HG02759 (cell line): Measurements from ENCODE around the gene MYCN.
"Not testable (repeated sequence)": the region's sequence is repeated elsewhere in the genome, so short reads cannot be mapped to it uniquely, and the experiment has no call there.

Experiments used
- ATAC-seq: cut with Tn5 transposase; IDR thresholded peaks from one replicate; pipeline ENCODE4 v1.9.1; 2021; ENCODE audit warnings: mild to moderate bottlenecking, moderate library complexity; ENCODE audit not compliant: unreplicated experiment

MYCN gene

GRCh38 chr2:15942711-15943345, 2.5 kb downstream of the MYCN start:
- no peak for ATAC-seq

GRCh38 chr2:15943378-15944280, 3.3 kb downstream of the MYCN start:
- ATAC-seq, result no peak

GRCh38 chr2:15944325-15945017, 4.1 kb downstream of the MYCN start:
- ATAC-seq, result no peak

- ATAC-seq, result no peak
Observed at GRCh38 chr2:15945909-15946705, 5.8 kb downstream of the MYCN start.

- no peak for ATAC-seq
Observed at GRCh38 chr2:15946983-15947382, 6.6 kb downstream of the MYCN start.

GRCh38 chr2:15947431-15947830, 7.1 kb downstream of the MYCN start:
- ATAC-seq, result no peak

- no peak for ATAC-seq
Observed at GRCh38 chr2:15948704-15948957, 8.3 kb downstream of the MYCN start.

GRCh38 chr2:15949126-15949525, 8.8 kb downstream of the MYCN start:
- ATAC-seq, result no peak

GRCh38 chr2:15949551-15949950, 9.2 kb downstream of the MYCN start:
- no peak for ATAC-seq

- no peak for ATAC-seq
Observed at GRCh38 chr2:15950088-15950952, 10.0 kb downstream of the MYCN start.

- ATAC-seq, result not testable (repeated sequence)
Observed at GRCh38 chr2:15951936-15952335, 11.6 kb downstream of the MYCN start.

GRCh38 chr2:15952451-15953146, 12.2 kb downstream of the MYCN start:
- ATAC-seq, result no peak

GRCh38 chr2:15953147-15953630, 12.8 kb downstream of the MYCN start:
- no peak for ATAC-seq

GRCh38 chr2:15953891-15954680, 13.7 kb downstream of the MYCN start:
- no peak for ATAC-seq

GRCh38 chr2:15954761-15955160, 14.4 kb downstream of the MYCN start:
- ATAC-seq, result no peak

GRCh38 chr2:15955232-15955988, 15.1 kb downstream of the MYCN start:
- no peak for ATAC-seq

GRCh38 chr2:15956230-15956629, 15.9 kb downstream of the MYCN start:
- no peak for ATAC-seq
